ENCODE data around the gene BATF3. TPM values are rescaled to one million over a fixed set of nuclear protein-coding genes. Genes with fewer than 3 reads are reported as not detected.
A peak's percentile ranks its signal among the peaks of the same experiment; 100 is the strongest.

Gene BATF3
- total and polyA plus RNA-seq, 9 of the 15 experiments (the other 6 are each of a cell fraction or from before 2014, with no cell fraction given), result 0.40 to 3.8 (median 2.0) TPM

DNA sequence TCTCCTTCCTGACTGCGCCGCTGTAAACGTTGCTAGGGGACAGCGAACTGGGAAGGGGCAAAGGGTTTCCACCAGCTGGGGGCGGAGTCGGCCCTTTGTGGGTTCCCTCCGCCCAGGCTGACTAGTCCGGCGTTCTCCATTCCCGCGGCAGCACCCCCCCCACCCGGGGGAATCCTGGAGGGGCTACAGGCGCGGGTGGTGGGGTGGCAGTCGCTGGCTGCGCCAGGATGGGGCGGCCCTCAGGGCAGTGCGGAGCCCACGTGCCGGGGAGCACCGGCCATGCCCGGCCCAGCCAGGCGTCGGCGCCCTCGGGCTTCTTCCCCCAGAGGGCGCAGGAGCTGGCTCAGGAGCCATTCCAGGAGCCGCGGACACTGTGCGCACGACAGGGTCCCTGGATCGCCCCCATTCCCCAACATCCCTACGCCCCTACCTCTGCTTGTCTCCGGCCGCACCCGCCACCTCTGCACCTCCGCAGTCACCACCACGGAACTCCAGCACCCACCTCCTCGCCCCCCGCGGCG, 476 bp downstream of the BATF3 start (continued):
- TF ChIP-seq ETV6 (IDR thresholded peaks at IDR 0.05; ENCODE audit: borderline replicate concordance in 1 of 2, low read depth in 2 of 2, low read length in 1 of 2), result no peak
- TF ChIP-seq ETV6 (CRISPR knock-in tag; IDR thresholded peaks at IDR 0.05; ENCODE audit: borderline replicate concordance), result peak; percentile 95; the same call in 1 of the 2 replicates
- TF ChIP-seq RAD21 (CRISPR knock-in tag; conservative IDR thresholded peaks at IDR 0.05 in 1 of 2, IDR thresholded peaks at IDR 0.05 in 1 of 2), result peak; percentile 56 to 70
- TF ChIP-seq HDAC8 (tag; IDR thresholded peaks at IDR 0.05), result no peak
- TF ChIP-seq, protein P1, sequence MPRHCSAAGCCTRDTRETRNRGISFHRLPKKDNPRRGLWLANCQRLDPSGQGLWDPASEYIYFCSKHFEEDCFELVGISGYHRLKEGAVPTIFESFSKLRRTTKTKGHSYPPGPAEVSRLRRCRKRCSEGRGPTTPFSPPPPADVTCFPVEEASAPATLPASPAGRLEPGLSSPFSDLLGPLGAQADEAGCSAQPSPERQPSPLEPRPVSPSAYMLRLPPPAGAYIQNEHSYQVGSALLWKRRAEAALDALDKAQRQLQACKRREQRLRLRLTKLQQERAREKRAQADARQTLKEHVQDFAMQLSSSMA (CRISPR knock-in tag; IDR thresholded peaks at IDR 0.05), result no peak
- TF ChIP-seq, protein P2, sequence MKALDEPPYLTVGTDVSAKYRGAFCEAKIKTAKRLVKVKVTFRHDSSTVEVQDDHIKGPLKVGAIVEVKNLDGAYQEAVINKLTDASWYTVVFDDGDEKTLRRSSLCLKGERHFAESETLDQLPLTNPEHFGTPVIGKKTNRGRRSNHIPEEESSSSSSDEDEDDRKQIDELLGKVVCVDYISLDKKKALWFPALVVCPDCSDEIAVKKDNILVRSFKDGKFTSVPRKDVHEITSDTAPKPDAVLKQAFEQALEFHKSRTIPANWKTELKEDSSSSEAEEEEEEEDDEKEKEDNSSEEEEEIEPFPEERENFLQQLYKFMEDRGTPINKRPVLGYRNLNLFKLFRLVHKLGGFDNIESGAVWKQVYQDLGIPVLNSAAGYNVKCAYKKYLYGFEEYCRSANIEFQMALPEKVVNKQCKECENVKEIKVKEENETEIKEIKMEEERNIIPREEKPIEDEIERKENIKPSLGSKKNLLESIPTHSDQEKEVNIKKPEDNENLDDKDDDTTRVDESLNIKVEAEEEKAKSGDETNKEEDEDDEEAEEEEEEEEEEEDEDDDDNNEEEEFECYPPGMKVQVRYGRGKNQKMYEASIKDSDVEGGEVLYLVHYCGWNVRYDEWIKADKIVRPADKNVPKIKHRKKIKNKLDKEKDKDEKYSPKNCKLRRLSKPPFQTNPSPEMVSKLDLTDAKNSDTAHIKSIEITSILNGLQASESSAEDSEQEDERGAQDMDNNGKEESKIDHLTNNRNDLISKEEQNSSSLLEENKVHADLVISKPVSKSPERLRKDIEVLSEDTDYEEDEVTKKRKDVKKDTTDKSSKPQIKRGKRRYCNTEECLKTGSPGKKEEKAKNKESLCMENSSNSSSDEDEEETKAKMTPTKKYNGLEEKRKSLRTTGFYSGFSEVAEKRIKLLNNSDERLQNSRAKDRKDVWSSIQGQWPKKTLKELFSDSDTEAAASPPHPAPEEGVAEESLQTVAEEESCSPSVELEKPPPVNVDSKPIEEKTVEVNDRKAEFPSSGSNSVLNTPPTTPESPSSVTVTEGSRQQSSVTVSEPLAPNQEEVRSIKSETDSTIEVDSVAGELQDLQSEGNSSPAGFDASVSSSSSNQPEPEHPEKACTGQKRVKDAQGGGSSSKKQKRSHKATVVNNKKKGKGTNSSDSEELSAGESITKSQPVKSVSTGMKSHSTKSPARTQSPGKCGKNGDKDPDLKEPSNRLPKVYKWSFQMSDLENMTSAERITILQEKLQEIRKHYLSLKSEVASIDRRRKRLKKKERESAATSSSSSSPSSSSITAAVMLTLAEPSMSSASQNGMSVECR (CRISPR knock-in tag; IDR thresholded peaks at IDR 0.05), result peak; percentile 82
- TF ChIP-seq TCF3 (CRISPR knock-in tag; IDR thresholded peaks at IDR 0.05), result no peak
- TF ChIP-seq, protein P3, sequence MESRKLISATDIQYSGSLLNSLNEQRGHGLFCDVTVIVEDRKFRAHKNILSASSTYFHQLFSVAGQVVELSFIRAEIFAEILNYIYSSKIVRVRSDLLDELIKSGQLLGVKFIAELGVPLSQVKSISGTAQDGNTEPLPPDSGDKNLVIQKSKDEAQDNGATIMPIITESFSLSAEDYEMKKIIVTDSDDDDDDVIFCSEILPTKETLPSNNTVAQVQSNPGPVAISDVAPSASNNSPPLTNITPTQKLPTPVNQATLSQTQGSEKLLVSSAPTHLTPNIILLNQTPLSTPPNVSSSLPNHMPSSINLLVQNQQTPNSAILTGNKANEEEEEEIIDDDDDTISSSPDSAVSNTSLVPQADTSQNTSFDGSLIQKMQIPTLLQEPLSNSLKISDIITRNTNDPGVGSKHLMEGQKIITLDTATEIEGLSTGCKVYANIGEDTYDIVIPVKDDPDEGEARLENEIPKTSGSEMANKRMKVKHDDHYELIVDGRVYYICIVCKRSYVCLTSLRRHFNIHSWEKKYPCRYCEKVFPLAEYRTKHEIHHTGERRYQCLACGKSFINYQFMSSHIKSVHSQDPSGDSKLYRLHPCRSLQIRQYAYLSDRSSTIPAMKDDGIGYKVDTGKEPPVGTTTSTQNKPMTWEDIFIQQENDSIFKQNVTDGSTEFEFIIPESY (CRISPR knock-in tag; IDR thresholded peaks at IDR 0.05), result peak; percentile 84
- peak; percentile 80 for TF ChIP-seq PCBP1 (IDR thresholded peaks at IDR 0.05; ENCODE audit: low read depth, low read length, poor library complexity, severe bottlenecking)
- TF ChIP-seq ILF3 (IDR thresholded peaks at IDR 0.05; ENCODE audit: borderline replicate concordance), result no peak; the same call in 1 of the 2 replicates
- no peak for TF ChIP-seq MEF2A (IDR thresholded peaks at IDR 0.05; ENCODE audit: control insufficient read depth, low read depth, low read length)
- no peak for TF ChIP-seq PYGO2 (tag; IDR thresholded peaks at IDR 0.05)
- TF ChIP-seq, protein P4, sequence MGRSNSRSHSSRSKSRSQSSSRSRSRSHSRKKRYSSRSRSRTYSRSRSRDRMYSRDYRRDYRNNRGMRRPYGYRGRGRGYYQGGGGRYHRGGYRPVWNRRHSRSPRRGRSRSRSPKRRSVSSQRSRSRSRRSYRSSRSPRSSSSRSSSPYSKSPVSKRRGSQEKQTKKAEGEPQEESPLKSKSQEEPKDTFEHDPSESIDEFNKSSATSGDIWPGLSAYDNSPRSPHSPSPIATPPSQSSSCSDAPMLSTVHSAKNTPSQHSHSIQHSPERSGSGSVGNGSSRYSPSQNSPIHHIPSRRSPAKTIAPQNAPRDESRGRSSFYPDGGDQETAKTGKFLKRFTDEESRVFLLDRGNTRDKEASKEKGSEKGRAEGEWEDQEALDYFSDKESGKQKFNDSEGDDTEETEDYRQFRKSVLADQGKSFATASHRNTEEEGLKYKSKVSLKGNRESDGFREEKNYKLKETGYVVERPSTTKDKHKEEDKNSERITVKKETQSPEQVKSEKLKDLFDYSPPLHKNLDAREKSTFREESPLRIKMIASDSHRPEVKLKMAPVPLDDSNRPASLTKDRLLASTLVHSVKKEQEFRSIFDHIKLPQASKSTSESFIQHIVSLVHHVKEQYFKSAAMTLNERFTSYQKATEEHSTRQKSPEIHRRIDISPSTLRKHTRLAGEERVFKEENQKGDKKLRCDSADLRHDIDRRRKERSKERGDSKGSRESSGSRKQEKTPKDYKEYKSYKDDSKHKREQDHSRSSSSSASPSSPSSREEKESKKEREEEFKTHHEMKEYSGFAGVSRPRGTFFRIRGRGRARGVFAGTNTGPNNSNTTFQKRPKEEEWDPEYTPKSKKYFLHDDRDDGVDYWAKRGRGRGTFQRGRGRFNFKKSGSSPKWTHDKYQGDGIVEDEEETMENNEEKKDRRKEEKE (IDR thresholded peaks at IDR 0.05; ENCODE audit: borderline replicate concordance in 1 of 2, control insufficient read depth in 1 of 2, low read depth in 2 of 2, low read length in 1 of 2), result no peak
- 0 out of 2 replicates have a peak, but pooled peaks have one; percentile 15 for TF ChIP-seq MBD2 (IDR thresholded peaks at IDR 0.05; ENCODE audit: borderline replicate concordance, low read depth)
- TF ChIP-seq BCL6 (CRISPR knock-in tag; IDR thresholded peaks at IDR 0.05), result no peak
